AG08396 (cell line): ENCODE results near the gene ZC2HC1B.

Source experiments
- DNase-seq: peaks from one replicate; pipeline ENCODE4 v3.0.0; 2012; ENCODE audit warnings: low spot score, mixed read lengths

ZC2HC1B gene

DNA sequence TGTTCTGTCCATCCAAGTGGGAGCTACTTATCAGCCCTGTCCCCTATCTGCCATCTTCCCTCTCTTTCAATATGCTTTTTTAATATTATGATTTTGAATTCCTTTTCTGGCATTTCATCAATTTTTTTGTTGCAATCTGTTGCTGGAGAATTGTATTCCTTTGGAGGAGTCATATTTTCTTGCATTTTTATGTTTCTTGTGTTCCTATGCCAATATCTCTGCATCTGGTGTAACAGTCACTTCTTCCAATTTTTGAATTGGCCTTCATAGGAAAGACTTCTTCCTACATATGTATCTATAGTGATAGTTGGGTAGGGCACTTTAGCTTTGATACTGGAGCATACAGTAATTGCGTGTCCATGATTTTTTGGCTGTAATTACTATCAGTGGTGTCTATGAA is 70.1 kb downstream of the ZC2HC1B start:
- DNase-seq, result no peak

DNA sequence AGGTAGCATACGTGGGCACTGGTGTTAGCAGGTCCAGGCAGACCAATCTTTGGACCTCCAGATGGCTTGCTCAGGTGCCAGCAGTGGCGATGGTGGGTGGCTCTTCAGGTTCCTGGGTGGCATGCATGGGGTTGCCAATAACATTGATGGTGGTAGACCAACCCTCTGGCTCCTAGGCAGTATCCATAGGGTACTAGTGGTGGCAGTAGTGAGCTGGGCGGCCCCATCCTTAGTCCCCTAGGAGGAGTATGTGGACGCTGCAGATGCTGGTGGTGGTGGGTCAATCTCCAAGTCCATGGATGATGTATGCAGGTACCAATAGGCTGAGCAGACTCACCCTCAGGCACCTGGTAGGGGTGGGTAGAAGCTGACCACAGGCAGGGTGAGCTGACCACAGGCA is 70.6 kb downstream of the ZC2HC1B start:
- no peak for DNase-seq

DNA sequence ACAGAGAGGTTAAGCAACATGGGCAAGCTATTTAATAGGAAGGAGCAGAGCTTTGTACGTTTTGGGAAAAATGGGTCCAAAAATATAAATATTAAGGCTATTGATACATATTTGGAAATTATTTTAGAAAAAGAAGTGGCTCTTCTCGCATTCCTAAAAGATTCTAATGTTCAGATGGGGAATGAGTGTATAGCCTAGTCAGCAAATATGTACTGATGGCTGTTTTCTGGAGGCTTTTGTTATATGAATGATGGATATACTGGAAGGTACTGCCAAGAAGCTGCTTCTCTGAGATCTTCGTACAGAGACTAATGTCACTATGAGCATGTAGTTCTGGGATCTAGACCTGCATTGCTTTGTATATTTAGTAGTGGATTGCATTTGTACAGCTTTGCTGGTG is 72.1 kb downstream of the ZC2HC1B start:
- DNase-seq, result no peak

DNA sequence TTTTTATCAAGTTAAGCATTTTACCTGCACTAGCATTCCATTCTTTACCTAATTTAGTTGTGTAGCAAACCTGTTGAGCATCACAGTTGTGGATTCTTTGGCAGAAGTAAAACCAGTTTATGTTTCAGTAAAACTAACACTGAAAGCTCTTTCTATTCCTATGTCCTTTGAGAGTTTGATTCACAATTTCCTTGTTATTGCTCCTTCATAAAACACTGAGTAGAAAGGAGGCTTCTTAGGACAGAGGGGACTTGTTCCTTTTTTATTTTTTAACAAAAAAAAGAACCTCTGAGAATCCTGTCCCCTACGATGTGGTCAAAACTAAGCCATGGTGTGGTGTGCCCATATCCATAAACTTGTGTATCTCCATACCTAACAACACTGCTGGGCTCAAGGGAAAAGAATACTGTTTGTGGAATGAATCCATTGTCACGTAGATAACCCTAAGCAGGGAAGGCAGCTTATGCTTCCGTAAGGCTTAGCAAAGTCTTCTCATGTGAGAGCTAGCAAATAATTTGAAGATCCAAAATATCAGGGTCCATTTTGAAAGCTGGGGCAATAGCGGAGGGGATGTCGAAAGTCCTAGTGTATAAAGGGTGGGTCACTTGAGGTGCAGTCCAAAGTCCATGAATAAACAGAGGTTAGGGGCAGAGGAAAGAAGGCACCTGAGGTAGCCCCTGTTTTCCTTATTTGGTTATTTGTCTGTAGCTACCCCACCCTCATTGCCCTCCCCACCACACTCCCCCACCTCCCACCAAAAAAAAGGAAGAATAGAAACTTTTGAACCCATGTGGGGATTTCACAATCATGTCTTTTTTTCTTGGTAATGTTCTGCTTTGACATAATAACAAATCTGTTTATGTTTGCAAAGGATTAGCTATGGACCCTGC is 72.7 kb downstream of the ZC2HC1B start:
- DNase-seq, result no peak

DNA sequence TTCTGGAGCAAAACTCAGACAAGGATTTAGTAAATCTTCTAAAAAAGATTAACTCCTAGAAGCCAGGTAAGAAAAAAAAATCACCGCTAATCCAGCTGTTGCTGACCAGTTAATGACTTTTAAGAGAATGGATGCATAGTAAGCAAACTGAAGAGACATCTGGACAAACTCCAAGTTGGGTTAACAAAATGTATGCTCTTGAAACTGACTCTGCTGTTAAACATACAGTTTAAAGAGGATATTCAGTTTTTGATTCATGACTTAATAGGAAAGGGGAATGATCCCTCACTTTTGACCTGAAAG is 73.3 kb downstream of the ZC2HC1B start:
- DNase-seq, result no peak

DNA sequence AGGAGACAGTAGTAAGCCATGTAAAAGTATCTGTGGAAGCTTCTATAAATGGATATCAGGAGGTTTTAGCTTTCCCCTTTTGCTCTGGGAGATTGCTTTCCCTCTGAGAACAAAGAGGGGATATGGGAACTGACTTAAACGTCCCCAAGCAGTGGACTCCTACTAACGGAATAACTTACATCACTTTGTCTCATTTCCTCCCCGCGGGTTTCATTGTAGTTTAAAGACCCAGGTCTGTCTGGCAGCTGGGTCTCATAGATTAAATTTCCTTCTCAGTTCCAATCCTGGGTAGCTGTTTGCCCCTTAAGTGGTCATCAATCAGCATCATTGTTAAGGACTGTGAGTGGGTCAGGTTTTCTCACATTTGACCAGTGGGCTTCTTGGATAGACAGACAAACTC is 75.1 kb downstream of the ZC2HC1B start:
- no peak for DNase-seq

DNA sequence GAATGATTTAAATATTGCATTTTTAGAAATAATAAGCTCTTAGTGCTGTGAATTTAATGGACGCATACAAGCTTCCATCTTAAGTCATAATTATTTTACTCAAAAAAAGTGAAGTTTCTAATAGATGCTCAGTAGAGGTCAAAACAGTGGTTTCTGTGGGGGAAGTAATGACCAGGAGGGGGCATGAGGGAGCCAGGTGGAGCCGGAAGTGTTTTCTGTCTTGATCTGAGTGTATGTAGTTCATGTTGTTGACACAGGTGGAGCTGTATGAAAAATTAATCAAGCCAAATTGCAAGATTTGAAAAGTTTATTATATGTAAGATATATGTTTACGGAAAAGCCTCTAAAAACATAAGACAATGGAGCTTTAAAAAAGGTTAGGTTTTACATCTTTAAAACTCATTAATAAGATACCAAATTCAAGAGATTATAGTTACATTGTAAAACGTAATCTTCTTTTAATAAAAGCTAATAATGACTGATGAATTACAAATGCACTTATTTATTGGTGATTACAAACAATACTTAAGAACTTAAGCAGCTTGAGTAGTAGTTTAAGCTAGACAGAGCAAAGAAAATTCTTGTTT is 75.8 kb downstream of the ZC2HC1B start:
- DNase-seq, result peak; percentile 35

DNA sequence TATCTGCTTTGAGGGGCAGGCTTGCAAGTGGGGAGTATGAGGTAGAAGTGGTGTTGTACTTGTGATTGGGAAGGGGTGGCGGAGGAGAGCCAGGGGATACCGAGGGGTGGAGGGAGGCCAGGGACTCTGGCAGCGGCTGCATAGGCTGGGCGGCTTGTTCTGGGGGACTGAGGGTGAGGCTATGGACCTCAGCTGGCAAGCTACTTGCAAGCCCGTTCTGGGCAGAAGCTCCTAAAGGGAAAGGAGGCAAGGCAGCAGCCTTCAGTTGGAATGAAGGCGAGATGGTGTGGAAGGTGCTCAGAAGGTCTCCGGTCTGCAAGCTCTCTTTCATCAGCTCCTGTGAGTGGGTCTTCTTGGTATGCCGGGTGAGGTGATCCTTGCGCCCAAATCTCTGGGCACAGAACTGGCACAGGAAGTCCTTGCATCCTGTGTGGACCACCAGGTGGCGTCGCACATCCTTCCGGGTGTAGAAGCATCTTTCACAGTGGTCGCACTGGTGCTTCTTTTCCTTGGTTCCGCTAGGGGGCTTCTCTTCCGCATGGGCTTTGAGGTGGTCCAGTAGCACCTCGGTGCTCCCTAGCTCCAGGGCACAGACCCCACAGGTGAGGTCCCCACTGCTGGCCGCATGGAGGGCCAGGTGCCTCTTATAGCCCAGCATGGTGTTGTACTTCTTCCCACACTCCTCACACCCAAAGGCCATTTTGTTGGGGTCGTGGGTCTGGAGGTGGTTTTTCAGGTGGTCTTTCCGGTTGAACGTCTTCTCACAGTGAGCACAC is 77.8 kb downstream of the ZC2HC1B start:
- peak; percentile 40 for DNase-seq

DNA sequence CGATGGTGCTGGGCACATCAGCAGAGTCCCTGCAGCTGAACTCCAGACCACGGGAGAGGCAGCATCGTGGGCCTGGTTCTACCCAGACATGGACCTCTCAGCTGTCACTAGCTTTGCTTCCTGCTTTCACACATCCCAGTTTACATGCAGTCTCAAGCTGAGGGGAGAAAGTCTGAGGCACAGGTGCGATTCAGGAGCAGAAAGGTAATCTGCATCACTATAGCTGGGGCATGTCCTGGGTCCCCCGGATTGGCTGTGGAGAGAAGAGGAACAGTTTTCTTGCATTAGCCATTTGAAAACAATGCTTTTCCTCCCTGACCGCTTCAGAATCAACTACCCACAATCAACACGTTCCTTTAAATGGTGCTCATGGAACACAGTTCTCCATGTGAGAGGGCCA is 83.9 kb downstream of the ZC2HC1B start:
- no peak for DNase-seq

DNA sequence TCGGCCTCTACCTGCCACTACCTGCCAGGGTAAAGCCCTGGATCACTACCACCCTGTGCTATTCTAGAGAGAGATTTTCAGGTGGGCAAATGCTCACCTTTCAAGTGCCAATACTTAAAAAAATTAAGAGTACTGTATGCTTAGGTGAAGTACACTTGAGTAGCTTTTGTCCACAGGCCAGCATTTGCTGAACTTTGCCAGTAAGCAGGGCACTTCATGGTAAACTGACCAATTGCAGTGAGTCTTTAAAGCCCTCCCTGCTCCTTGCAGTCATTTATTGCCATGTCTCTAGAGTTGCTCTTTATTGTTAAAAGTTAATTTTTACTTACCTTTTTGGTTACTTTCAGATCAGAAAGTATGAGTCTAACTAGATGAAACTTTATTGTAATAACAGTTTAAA is 85.3 kb downstream of the ZC2HC1B start:
- DNase-seq, result no peak

DNA sequence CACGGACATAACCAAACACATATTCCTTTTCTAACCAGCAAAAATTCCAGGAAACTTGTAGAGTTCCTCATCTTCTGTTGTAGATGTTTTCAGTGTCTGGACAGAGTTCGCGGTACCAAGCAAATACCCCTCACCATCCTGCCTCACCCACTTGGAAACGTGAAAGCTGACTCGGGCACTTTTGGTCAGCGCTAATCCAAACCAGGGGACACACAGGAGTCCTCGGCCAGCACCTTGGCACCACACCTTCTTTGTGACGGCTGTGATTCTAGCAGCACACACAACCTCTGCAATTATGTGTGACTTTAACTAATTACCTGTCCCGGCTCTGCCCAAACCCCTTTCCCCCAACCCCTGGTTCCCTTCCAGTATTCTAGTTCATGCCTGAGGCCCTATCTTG is 85.7 kb downstream of the ZC2HC1B start:
- no peak for DNase-seq

DNA sequence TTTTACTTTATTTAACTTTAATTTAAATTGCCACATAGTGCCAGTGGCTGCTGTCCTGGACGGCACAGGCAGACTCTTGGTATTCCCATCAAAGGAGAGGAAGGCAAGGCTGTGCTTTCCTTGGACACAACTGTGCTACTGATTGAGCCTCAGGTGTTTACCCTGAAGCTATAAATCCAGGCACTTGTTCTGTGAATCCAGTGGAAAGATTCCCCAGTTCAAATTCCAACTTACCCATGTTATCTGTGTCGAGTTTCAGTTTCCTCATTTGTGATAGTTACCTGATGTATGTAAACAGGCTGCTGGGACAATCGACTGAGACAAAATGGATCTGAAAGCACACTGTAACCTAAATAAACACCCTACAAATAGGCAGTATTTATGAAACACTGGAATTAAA is 86.6 kb downstream of the ZC2HC1B start:
- no peak for DNase-seq

DNA sequence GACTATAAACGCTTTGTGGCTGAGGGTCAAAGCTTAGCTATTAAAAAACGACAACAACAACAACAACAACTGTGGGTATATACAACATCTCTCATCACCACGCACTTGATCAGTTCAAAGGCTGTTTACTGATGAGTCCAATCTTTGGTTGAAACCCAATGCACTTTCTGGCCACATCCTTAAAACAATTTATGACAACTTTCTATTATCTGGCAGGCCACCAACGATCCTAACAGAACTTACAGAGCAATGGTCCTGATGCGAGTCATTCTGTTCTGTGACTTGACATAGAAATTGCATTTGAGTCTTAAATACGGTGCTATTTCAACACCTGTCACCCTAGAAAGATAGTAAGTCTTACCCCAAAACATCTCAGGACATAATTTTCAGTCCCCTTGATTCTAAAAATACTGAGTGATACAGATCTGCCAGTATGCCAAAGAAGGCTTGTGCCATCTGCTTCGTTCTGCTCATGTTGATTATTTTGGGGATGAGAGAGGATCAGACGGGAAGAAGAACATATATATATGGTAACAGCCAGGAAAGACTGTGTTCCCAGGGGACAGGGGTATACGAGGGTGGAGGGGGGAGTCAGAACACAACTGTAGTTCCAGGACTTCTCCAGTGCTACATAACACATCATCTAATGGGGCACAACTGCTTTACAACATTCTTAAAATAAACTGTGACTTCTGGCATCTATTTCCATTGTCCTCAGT is 87.9 kb downstream of the ZC2HC1B start:
- no peak for DNase-seq

DNA sequence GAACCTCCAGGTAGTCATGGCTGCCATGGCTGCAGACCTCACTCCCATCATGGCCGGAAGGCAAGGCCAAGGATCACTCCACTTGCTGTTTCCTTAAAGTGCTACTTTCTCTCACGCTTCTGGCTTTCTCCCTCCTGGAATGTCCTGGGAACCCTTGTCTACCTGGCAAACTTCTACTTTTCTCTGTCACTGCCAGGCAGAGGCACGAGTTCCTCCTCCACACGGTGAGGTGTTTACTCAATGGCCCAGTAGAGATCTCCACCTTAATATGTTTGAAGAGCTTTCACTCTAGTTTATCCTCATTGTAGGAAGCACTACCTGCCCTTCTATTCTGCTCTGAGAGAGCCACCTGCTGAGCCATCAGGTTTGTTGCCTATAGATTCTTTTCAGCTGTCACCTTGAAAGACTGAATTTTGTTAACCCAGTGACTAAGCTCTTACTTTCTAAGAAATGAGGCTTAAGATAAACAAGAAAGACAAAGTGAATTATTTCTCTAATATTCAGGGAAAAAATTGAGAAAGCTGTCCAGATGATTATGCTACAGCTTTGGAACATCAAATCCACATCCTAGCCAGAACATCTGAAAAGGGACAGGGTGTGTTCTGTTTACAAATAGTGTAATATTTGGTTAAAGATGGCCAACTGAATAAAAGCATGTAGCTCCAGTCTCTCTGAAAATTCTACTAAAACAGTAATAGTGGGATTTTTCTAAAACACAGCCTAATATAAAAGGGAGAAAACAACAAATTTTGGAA is 88.8 kb downstream of the ZC2HC1B start:
- no peak for DNase-seq

DNA sequence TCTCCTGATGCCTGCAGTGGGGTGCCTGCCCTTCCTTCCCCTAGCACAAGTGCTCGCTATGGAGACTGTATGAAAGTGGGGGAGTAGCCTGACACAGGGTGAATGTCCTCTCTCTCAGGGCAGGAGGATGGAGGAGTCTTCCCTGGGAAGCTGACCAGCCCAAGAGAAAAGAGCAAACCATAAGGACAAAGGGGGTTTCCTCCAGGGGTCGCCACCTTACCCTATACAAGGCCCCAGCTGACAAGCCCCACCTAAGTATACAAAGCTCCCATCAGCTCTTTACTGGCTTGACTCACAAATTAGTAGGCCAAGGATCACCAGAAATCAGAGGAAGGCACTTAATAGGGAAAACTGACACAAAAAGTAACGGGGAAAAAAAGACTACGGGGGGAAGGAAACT is 89.6 kb downstream of the ZC2HC1B start:
- DNase-seq, result no peak

DNA sequence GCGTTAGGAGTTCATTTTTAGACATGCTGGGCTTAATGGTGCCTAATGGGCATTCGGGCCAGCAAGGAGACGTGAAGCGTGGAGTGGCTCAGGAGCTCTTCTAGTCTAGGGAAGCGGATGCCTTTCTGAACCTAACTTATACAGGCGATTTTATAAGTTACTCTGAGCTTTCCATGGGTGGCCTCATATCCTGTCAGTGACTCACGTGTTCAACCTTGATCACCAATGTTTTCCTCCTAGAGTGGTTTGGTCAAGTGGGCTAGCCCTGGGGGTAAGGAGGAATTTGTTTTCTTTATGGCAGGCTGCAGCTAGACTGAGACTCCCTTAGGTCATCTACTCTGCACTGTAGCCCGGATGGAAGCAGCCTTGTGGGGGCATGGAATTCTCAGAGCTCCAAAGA is 91.7 kb downstream of the ZC2HC1B start:
- no peak for DNase-seq

DNA sequence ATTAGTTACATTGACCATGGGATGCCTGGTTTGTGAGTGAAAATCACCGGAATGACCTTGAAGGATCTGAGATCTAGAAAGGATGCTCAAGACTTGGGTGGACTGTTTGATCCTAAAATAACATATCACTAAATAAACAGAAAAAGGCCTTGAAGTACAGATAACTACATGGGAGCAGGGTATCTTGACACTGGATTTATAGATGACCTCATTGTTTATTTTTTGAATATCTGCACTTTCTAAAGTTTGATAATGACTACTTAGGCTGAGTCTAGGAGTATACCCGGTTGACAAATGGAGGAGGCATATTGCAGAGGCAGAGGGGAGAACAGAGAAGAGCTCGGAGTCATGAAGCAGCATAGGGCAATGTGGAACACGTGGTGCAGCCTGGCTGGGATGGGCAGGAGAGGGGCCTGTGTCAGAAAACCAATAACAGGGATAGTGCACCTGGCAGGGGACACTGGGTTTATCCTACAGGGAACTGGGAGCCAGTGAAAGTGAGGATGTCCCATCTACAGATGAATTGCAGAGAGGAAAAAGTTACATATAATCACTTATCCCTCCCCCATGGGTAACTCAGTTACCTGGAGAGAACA is 93.5 kb downstream of the ZC2HC1B start:
- DNase-seq, result no peak

DNA sequence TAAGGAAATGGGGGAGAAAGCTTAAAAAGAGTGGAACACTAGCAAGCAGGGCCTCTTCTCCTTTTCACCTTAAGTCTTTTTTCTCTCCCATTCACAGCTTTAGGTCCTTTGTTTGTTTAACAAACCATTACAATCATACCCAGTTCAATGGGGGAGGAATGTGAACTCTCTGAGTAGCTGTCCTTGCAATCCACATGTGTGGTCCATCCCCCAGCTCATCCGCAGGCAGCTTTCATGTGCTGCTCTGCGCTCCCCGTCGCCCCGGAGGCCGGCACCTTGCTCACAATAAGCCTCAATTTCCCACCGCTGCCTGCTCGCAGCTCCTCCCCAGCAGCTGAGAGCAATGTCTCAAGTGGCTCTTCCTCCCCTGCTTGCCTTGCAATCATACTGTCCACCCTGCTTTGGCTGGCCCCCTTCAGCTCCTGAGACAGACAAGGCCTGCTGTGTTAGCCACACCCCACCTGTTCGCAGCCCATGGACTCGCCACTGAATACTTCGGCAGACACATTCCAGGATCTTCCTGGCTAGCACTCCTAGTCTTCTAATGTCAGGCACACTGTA is 94.6 kb downstream of the ZC2HC1B start:
- DNase-seq, result no peak

DNA sequence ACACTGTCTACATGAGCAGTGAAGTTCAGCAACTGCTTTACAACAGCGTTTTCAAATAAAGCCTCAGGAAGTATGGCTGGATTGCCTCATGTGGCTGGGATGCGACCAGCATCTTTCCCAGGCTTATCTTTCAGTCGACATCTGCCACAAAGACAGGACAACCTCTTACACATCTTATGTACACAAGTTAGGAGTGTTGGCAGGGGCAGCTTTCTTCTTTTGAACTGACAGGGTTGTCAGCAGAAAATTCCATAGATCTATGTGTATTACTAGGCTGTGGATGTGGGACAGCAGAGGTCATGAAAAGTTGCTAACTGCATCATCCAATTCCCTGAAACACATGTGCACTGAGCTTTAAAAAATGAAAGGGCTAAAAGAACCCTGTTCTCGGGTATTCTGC is 95.7 kb downstream of the ZC2HC1B start:
- no peak for DNase-seq

DNA sequence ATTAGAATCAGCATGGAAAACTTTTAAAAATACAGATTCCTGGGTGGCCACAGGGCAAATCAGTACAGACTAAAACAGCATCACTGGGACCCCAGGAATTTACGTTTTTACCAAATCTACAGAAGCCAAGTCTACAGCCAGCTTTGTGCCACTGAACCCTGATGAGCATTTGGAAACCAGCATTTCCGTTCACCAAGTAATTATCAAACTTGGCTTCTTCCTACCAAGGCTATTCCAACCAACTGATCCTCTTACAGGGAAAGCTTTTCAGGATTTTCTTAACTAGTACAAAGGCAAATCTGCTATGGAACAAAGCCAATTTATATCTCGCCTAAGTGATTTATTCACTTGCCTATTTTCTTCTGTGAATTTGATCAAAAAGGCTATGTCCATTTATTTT is 96.8 kb downstream of the ZC2HC1B start:
- DNase-seq, result no peak
